Germinal center (tissue), 1 donor: ENCODE data around the gene EFCAB6.

Experiments
- DNase-seq: peaks from one replicate; pipeline ENCODE4 v3.0.0; 2012; ENCODE audit warnings: mixed read lengths, low spot score

EFCAB6 gene

GRCh38 chr22:43526117-43526655 lies 285.9 kb downstream of the EFCAB6 start:
- DNase-seq: no peak

GRCh38 chr22:43521716-43522115 lies 290.4 kb downstream of the EFCAB6 start:
- DNase-seq: no peak

- DNase-seq: no peak
Measured at GRCh38 chr22:43520632-43521039, 291.5 kb downstream of the EFCAB6 start.

- DNase-seq: no peak
Measured at GRCh38 chr22:43516996-43517635, 295.0 kb downstream of the EFCAB6 start.

- DNase-seq: no peak
Measured at GRCh38 chr22:43516386-43516785, 295.7 kb downstream of the EFCAB6 start.

GRCh38 chr22:43515902-43516301 lies 296.2 kb downstream of the EFCAB6 start:
- DNase-seq: no peak

- DNase-seq: no peak
Measured at GRCh38 chr22:43515411-43515810, 296.7 kb downstream of the EFCAB6 start.

- no peak for DNase-seq
Measured at GRCh38 chr22:43514476-43515157, 297.5 kb downstream of the EFCAB6 start.

- DNase-seq: no peak
Measured at GRCh38 chr22:43512279-43512678, 299.8 kb downstream of the EFCAB6 start.

GRCh38 chr22:43511276-43511910 lies 300.7 kb downstream of the EFCAB6 start:
- DNase-seq: no peak

- DNase-seq: no peak
Measured at GRCh38 chr22:43510281-43511070, 301.6 kb downstream of the EFCAB6 start.

- no peak for DNase-seq
Measured at GRCh38 chr22:43509337-43509736, 302.8 kb downstream of the EFCAB6 start.

- DNase-seq: no peak
Measured at GRCh38 chr22:43508489-43508888, 303.6 kb downstream of the EFCAB6 start.

- DNase-seq: no peak
Measured at GRCh38 chr22:43507235-43507634, 304.9 kb downstream of the EFCAB6 start.

- DNase-seq: no peak
Measured at GRCh38 chr22:43506487-43506886, 305.6 kb downstream of the EFCAB6 start.

- no peak for DNase-seq
Measured at GRCh38 chr22:43505896-43506295, 306.2 kb downstream of the EFCAB6 start.

- DNase-seq: no peak
Measured at GRCh38 chr22:43505423-43505822, 306.7 kb downstream of the EFCAB6 start.

GRCh38 chr22:43504666-43505261 lies 307.3 kb downstream of the EFCAB6 start:
- no peak for DNase-seq

GRCh38 chr22:43504068-43504467 lies 308.0 kb downstream of the EFCAB6 start:
- no peak for DNase-seq

- DNase-seq: no peak
Measured at GRCh38 chr22:43502306-43502874, 309.7 kb downstream of the EFCAB6 start.

- DNase-seq: no peak
Measured at GRCh38 chr22:43501878-43502277, 310.2 kb downstream of the EFCAB6 start.
